CD4-positive, alpha-beta memory T cell (primary cell): ENCODE measurements around the gene NDUFB6. TPM values are rescaled to one million over a fixed set of nuclear protein-coding genes. Genes with fewer than 3 reads are reported as not detected.
"Not testable (repeated sequence)": the region's sequence is repeated elsewhere in the genome, so short reads cannot be mapped to it uniquely, and the experiment has no call there.

ENCODE experiments used
- CTCF ChIA-PET: fragments of 350-600 bp; sonication (Branson Sonifier 250); formaldehyde crosslinking; loops from one replicate; lab custom pipeline; 2021; ENCODE audit warnings: inconsistent platforms; ENCODE audit not compliant: partially characterized antibody; lab: Charles Lee
- POLR2A ChIA-PET: fragments of 350-600 bp; sonication (Branson Sonifier 250); formaldehyde crosslinking; loops from one replicate; lab custom pipeline; 2021; ENCODE audit not compliant: partially characterized antibody; lab: Charles Lee
- DNase-seq, 5 donors: peaks; one replicate each; pipeline versions ENCODE4 v3.0.0 to v3.0.0-alpha.2; 2020 to 2022; ENCODE audit warnings: mixed read lengths in 1 of 5
- H3K27ac ChIP-seq: one replicate; pipeline ENCODE4 v1.7.0; 2013; ENCODE audit warnings: low read depth, low read length
- H3K27me3 ChIP-seq: 2 replicates; pipeline ENCODE4 v1.7.0; 2013; ENCODE audit warnings: mild to moderate bottlenecking, low read length, moderate library complexity; ENCODE audit not compliant: insufficient read depth
- H3K36me3 ChIP-seq: 2 replicates; pipeline ENCODE4 v1.7.0; 2013; ENCODE audit warnings: mild to moderate bottlenecking, low read length, moderate library complexity; ENCODE audit not compliant: insufficient read depth
- H3K4me1 ChIP-seq: 2 replicates; pipeline ENCODE4 v1.7.0; 2013; ENCODE audit warnings: mild to moderate bottlenecking, low read length, moderate library complexity; ENCODE audit not compliant: insufficient read depth
- H3K4me3 ChIP-seq, 2 donors: one replicate each; pipeline ENCODE4 v1.7.0; 2013; ENCODE audit warnings: low read length in 2 of 2, mild to moderate bottlenecking in 1 of 2
- H3K9me3 ChIP-seq, 2 donors: one replicate each; pipeline ENCODE4 v1.7.0; 2013; ENCODE audit warnings: low read length in 2 of 2, control low read depth in 1 of 2; ENCODE audit not compliant: control insufficient read depth in 1 of 2
- H3K27ac Mint-ChIP-seq, 7 donors: one replicate each; pipeline ENCODE4 v1.8.0; 2020 to 2021; ENCODE audit warnings: mixed read lengths in 7 of 7, mild to moderate bottlenecking in 6 of 7, inconsistent platforms in 3 of 7, moderate library complexity in 3 of 7
- H3K27me3 Mint-ChIP-seq, 2 donors: one replicate each; pipeline ENCODE4 v1.8.0; 2020 to 2021; ENCODE audit warnings: mixed read lengths in 2 of 2
- H3K36me3 Mint-ChIP-seq, 2 donors: one replicate each; pipeline ENCODE4 v1.8.0; 2020 to 2021; ENCODE audit warnings: mixed read lengths in 2 of 2, inconsistent platforms in 1 of 2, mild to moderate bottlenecking in 1 of 2
- H3K4me1 Mint-ChIP-seq, 4 donors: one replicate each; pipeline ENCODE4 v1.8.0; 2020 to 2021; ENCODE audit warnings: mixed read lengths in 4 of 4, mild to moderate bottlenecking in 1 of 4
- H3K4me3 Mint-ChIP-seq, 8 donors: one replicate each; pipeline ENCODE4 v1.8.0; 2020 to 2021; ENCODE audit warnings: mixed read lengths in 8 of 8, mild to moderate bottlenecking in 7 of 8, moderate library complexity in 6 of 8, inconsistent platforms in 3 of 8
- H3K9me3 Mint-ChIP-seq, 8 donors: one replicate each; pipeline ENCODE4 v1.8.0; 2020 to 2021; ENCODE audit warnings: mixed read lengths in 8 of 8, mild to moderate bottlenecking in 5 of 8, inconsistent platforms in 3 of 8, moderate library complexity in 1 of 8
- intact Hi-C: fragments of 100-400 bp; cut with micrococcal nuclease; formaldehyde crosslinking; loops from one replicate; pipeline ENCODE4 v1.15.1; 2023
- polyA plus RNA-seq, 2 donors: library from polyadenylated mRNA; unstranded; fragments of 300-500 nt; fragmentation: Illumina TruSeq; gene quantifications; one replicate each; pipeline ENCODE4 v1.2.3, GENCODE V29; 2021
- total RNA-seq, 2 experiments: library from RNA; stranded (reverse); gene quantifications; one replicate each; pipeline ENCODE4 v1.2.3, GENCODE V29; 2021

Gene NDUFB6
- total and polyA plus RNA-seq, 4 experiments from 2014 or later, result 18.2 to 83.7 (median 43.2) TPM

DNA sequence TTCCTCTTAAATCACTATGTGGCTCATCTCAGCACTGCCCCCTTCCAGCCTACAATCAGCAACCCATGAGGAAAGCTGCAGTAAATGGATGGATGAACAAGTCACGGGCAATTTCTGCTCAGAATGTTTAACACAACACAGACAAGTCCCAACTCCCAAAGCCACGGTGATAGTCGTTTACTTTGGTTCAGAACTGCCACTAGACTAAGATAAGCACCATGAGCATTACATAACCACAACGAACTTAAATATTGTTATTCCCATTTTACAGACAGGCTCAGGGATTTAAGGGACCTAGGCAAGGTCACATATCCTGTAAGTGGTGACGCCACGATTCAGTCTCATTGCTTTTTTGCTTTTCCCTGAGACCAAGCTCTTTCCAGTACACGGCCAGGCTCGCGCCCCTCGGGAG, 22.8 kb downstream of the NDUFB6 start:
- POLR2A ChIA-PET, result interaction anchor here (0.8 to 4.7 kb wide), 13 partner anchors 9 to 475 kb away, joined by 3 to 69 read pairs (median 9); partner anchors contain the start of genes ACO1, DNAJA1, NDUFB6 and RIGI
- H3K36me3 ChIP-seq, result no peaks in the 10 kb centered on the region
- Mint-ChIP-seq H3K9me3 (peaks cover 0 to 3% (median 0%) of the 10 kb centered on the region in 8 donors), H3K36me3 (peaks cover 0 to 29% of the 10 kb centered on the region in 2 donors), H3K27ac (peak overlapping the region; percentile 90 to 97 (median 95)), H3K27me3 (no peaks in the 10 kb centered on the region), H3K4me3 (peak overlapping the region; percentile 88 to 99 (median 95)), H3K4me1 (peaks cover 29 to 71% (median 47%) of the 10 kb centered on the region in 4 donors)
- H3K4me1 ChIP-seq, result peaks cover 49% of the 10 kb centered on the region
- DNase-seq, result peak in 2 of 5 donors; percentile 4 to 15
- peak overlapping the region; percentile 93 to 98 for H3K4me3 ChIP-seq
- no peaks in the 10 kb centered on the region for H3K9me3 ChIP-seq
- H3K27me3 ChIP-seq, result no peaks in the 10 kb centered on the region
- CTCF ChIA-PET, result interaction anchor here (0.9 to 5.8 kb wide), 14 partner anchors 13 to 171 kb away, joined by 3 to 72 read pairs (median 5); partner anchors contain the start of genes ACO1, NDUFB6 and RIGI
- H3K27ac ChIP-seq, result peak overlapping the region; percentile 88
- intact Hi-C loops, result loop anchor here (1.0 to 2.0 kb wide), 2 partner anchors 24 to 715 kb away; partner anchors contain the start of genes BAG1, CHMP5 and RIGI

DNA sequence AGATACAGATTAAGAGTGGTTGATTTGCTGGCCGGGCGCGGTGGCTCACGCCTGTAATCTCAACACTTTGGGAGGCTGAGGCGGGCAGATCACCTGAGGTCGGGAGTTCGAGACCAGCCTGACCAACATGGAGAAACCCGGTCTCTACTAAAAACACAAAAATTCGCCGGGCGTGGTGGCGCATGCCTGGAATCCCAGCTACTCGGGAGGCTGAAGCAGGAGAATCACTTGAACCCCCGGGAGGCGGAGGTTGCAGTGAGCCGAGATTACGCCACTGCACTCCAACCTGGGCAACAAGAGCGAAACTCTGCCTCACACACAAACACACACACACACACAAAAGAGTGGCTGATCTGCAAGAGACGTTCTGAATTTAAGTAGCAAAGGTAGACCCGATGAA, 24.7 kb downstream of the NDUFB6 start:
- H3K27me3 ChIP-seq, intact Hi-C loops, H3K9me3 Mint-ChIP-seq, H3K4me3 ChIP-seq, H3K36me3 ChIP-seq, H3K27ac ChIP-seq, H3K27me3 Mint-ChIP-seq, H3K9me3 ChIP-seq, DNase-seq, POLR2A ChIA-PET: not testable (repeated sequence)
- H3K36me3 Mint-ChIP-seq, result peaks cover 9 to 38% of the 10 kb centered on the region in 2 donors
- H3K4me3 Mint-ChIP-seq, result peak overlapping the region in 2 of 8 donors; percentile 16 to 57
- H3K27ac Mint-ChIP-seq, result peak overlapping the region in 1 of 7 donors; percentile 68
- H3K4me1 ChIP-seq, result peaks cover 37% of the 10 kb centered on the region
- H3K4me1 Mint-ChIP-seq, result peaks cover 23 to 67% (median 45%) of the 10 kb centered on the region in 4 donors
- CTCF ChIA-PET, result interaction anchor here (0.9 to 5.8 kb wide), 3 partner anchors 18 to 25 kb away, joined by 3 to 72 read pairs (median 44); partner anchors contain the start of genes NDUFB6 and RIGI

DNA sequence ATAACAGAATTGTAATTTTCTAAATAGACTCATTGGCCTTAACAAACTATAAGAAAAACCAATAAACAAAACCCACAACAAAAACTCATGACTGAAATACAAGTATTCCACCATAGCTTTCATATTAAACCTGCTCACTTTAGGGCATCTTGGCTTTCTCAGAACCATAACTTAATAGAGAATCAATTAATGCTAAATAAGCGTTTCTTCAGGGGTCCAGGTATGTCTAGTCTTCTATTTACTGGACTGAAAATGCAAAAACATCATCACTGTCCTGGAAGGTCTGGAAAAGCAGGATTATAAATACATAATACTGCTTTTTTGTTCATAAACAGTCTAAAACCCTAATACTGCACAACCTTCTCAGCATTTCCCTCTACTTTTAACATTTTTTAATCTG, 27.1 kb downstream of the NDUFB6 start:
- ChIA-PET CTCF (interaction anchor here (1.2 to 2.5 kb wide), 4 partner anchors 20 to 167 kb away, joined by 3 to 10 read pairs (median 4); partner anchors contain the start of gene RIGI), POLR2A (interaction anchor here (1.5 kb wide), 1 partner anchor 21 kb away, joined by 5 read pairs; no protein-coding TSS in a partner anchor)
- DNase-seq, result no peak
- Mint-ChIP-seq H3K4me3 (no peak overlapping the region), H3K27me3 (no peaks in the 10 kb centered on the region), H3K4me1 (peaks cover 20 to 50% (median 36%) of the 10 kb centered on the region in 4 donors), H3K27ac (peak overlapping the region in 1 of 7 donors; percentile 15), H3K9me3 (peaks cover 0 to 2% (median 0%) of the 10 kb centered on the region in 8 donors), H3K36me3 (peaks cover 28 to 42% of the 10 kb centered on the region in 2 donors)
- Histone ChIP-seq H3K36me3 (peaks cover 14% of the 10 kb centered on the region), H3K9me3 (no peaks in the 10 kb centered on the region), H3K27ac (no peak overlapping the region), H3K4me1 (peaks cover 31% of the 10 kb centered on the region), H3K27me3 (no peaks in the 10 kb centered on the region), H3K4me3 (no peak overlapping the region)
- intact Hi-C loops, result no loop called here

DNA sequence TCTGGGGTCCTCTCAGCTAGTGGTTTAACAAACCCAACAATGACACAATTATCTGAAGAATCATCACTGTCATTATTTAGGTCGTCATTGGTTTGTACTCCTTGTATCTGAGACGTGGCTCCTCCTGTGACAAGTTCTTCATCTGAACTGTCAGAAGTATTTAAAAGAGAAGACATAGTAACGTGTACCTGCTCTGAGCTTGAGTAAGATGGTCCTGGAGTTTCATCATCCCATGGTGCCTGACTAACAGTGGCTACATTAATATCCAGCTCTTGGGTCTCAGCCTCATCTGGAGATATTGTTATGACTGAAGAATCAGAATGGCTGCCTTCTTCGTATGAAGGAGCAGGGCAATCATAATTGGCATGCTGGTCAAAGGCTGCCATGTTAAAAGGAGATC, 29.9 kb downstream of the NDUFB6 start:
- DNase-seq, result no peak
- Histone ChIP-seq H3K27me3 (no peaks in the 10 kb centered on the region), H3K4me1 (peaks cover 11% of the 10 kb centered on the region), H3K4me3 (no peak overlapping the region), H3K27ac (no peak overlapping the region), H3K9me3 (no peaks in the 10 kb centered on the region), H3K36me3 (peaks cover 14% of the 10 kb centered on the region)
- peak overlapping the region in 1 of 7 donors; percentile 5 for H3K27ac Mint-ChIP-seq
- intact Hi-C loops, result no loop called here
- H3K27me3 Mint-ChIP-seq, result no peaks in the 10 kb centered on the region
- CTCF ChIA-PET, result interaction anchor here (1.4 to 2.7 kb wide), 2 partner anchors 17 to 37 kb away, joined by 8 to 12 read pairs; partner anchors contain the start of gene RIGI
- POLR2A ChIA-PET, result no interaction called here
- peaks cover 0 to 1% (median 0%) of the 10 kb centered on the region in 8 donors for H3K9me3 Mint-ChIP-seq
- peaks cover 28 to 32% of the 10 kb centered on the region in 2 donors for H3K36me3 Mint-ChIP-seq
- peaks cover 7 to 23% (median 17%) of the 10 kb centered on the region in 4 donors for H3K4me1 Mint-ChIP-seq
- no peak overlapping the region for H3K4me3 Mint-ChIP-seq

DNA sequence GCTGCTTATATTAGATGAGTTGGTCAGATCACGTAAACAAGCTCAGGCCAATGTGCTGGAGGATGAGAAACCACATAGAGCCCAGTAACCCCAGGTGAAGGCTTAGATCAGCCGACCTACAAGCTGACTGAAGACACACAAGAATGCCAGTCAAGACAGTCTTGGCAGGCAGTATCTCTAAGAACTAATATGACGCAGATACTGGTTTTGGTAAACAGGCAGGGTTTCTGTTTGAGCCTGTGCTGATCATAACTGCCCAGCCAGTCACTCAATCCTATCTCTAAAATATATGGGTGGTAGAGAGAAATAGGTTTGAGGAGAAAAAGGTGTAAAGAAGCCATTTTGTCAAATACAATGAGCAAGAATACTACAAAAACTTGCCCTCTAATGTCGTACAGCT, 39.1 kb downstream of the NDUFB6 start:
- Histone ChIP-seq H3K9me3 (no peaks in the 10 kb centered on the region), H3K27ac (no peak overlapping the region), H3K4me1 (no peaks in the 10 kb centered on the region), H3K36me3 (no peaks in the 10 kb centered on the region), H3K27me3 (no peaks in the 10 kb centered on the region), H3K4me3 (no peak overlapping the region)
- H3K27me3 Mint-ChIP-seq, result no peaks in the 10 kb centered on the region
- H3K4me3 Mint-ChIP-seq, result no peak overlapping the region
- H3K36me3 Mint-ChIP-seq, result peaks cover 3 to 4% of the 10 kb centered on the region in 2 donors
- POLR2A ChIA-PET, result interaction anchor here (1.0 to 1.7 kb wide), 2 partner anchors 9 to 17 kb away, joined by 3 to 6 read pairs; partner anchors contain the start of gene RIGI
- H3K9me3 Mint-ChIP-seq, result no peaks in the 10 kb centered on the region
- DNase-seq, result no peak
- peaks cover 0 to under 1% (median 0%) of the 10 kb centered on the region in 4 donors for H3K4me1 Mint-ChIP-seq
- CTCF ChIA-PET, result interaction anchor here (1.0 to 6.3 kb wide), 5 partner anchors 13 to 155 kb away, joined by 3 to 38 read pairs (median 4); no protein-coding TSS in a partner anchor
- no peak overlapping the region for H3K27ac Mint-ChIP-seq
- intact Hi-C loops, result no loop called here

DNA sequence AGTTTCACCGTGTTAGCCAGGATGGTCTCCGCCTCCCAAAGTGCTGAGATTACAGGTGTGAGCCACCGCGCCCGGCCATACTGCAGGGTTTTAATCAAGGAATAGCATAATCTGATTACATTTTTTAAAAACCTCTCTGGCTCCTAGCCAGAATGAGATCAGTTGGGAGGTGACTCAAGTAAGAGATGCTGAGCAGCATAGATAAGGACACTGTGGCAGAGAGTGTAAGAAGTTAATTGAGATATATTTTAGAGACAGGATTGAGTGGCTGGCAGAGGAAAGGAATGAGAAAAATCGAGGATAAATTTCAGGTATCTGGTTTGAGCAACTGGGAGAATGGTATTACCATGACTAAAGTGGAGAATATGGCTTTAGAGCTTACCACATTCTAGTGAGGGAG, 39.6 kb downstream of the NDUFB6 start:
- Histone ChIP-seq H3K4me1 (no peaks in the 10 kb centered on the region), H3K27me3 (no peaks in the 10 kb centered on the region), H3K4me3 (no peak overlapping the region), H3K36me3 (no peaks in the 10 kb centered on the region), H3K27ac (no peak overlapping the region), H3K9me3 (no peaks in the 10 kb centered on the region)
- Mint-ChIP-seq H3K27me3 (no peaks in the 10 kb centered on the region), H3K4me3 (no peak overlapping the region), H3K9me3 (no peaks in the 10 kb centered on the region), H3K4me1 (peaks cover 0 to 5% (median 0%) of the 10 kb centered on the region in 4 donors), H3K27ac (no peak overlapping the region), H3K36me3 (peaks cover 3 to 4% of the 10 kb centered on the region in 2 donors)
- CTCF ChIA-PET, result interaction anchor here (1.1 to 6.3 kb wide), 4 partner anchors 14 to 154 kb away, joined by 3 to 38 read pairs (median 4); no protein-coding TSS in a partner anchor
- POLR2A ChIA-PET, result interaction anchor here (1.2 kb wide), 1 partner anchor 17 kb away, joined by 5 read pairs; no protein-coding TSS in a partner anchor
- DNase-seq, result no peak
- intact Hi-C loops, result no loop called here

DNA sequence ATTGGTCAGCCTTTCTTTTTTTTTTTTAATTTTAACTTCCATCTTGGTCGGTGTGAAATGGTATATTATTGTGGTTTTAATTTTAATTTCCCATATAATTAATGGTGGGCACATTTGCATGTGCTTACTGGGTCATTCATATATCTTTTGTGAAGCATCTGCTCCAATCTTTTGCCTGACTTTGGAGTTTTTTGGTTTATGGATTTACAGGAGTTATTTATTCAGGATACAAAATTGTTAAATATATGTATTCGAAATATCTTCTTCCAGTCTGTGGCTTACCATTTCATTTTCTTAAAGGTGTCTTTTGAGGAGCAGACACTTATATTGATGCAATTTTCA, 46.3 kb downstream of the NDUFB6 start:
- H3K4me3 ChIP-seq, result peak overlapping the region; percentile 78 to 93
- no peaks in the 10 kb centered on the region for H3K27me3 Mint-ChIP-seq

More for the DNA sequence above, 46.3 kb downstream of the NDUFB6 start:
- no peaks in the 10 kb centered on the region for H3K36me3 ChIP-seq
- DNase-seq, result no peak
- H3K9me3 ChIP-seq, result no peaks in the 10 kb centered on the region
- Mint-ChIP-seq H3K9me3 (no peaks in the 10 kb centered on the region), H3K27ac (peak overlapping the region; percentile 93 to 98 (median 97)), H3K4me1 (peaks cover 36 to 65% (median 48%) of the 10 kb centered on the region in 4 donors), H3K4me3 (peak overlapping the region; percentile 91 to 99 (median 97)), H3K36me3 (peaks cover 14 to 23% of the 10 kb centered on the region in 2 donors)
- peak overlapping the region; percentile 94 for H3K27ac ChIP-seq
- intact Hi-C loops, result loop anchor here (1.0 to 5.0 kb wide), 6 partner anchors 16 to 147 kb away; partner anchors contain the start of genes ACO1 and NDUFB6
- H3K4me1 ChIP-seq, result peaks cover 44% of the 10 kb centered on the region
- ChIA-PET POLR2A (interaction anchor here (0.7 to 4.1 kb wide), 6 partner anchors 18 to 499 kb away, joined by 3 to 62 read pairs (median 25); partner anchors contain the start of genes ACO1, DNAJA1, NDUFB6 and SMIM27), CTCF (interaction anchor here (0.8 to 6.4 kb wide), 27 partner anchors 8 to 459 kb away, joined by 3 to 133 read pairs (median 7); partner anchors contain the start of genes ACO1, NDUFB6, SMIM27 and TOPORS)
- no peaks in the 10 kb centered on the region for H3K27me3 ChIP-seq
